GM21825 (cell line): ENCODE measurements around the gene COP1.
"Not testable (repeated sequence)": the region's sequence is repeated elsewhere in the genome, so short reads cannot be mapped to it uniquely, and the experiment has no call there.

Source experiments
- ATAC-seq: cut with Tn5 transposase; IDR thresholded peaks from one replicate; pipeline ENCODE4 v1.9.1; 2021; ENCODE audit warnings: mild to moderate bottlenecking, moderate library complexity; ENCODE audit not compliant: unreplicated experiment

The COP1 gene

GRCh38 chr1:176049582-176049981, 157.5 kb downstream of the COP1 start:
- ATAC-seq, result no peak

DNA sequence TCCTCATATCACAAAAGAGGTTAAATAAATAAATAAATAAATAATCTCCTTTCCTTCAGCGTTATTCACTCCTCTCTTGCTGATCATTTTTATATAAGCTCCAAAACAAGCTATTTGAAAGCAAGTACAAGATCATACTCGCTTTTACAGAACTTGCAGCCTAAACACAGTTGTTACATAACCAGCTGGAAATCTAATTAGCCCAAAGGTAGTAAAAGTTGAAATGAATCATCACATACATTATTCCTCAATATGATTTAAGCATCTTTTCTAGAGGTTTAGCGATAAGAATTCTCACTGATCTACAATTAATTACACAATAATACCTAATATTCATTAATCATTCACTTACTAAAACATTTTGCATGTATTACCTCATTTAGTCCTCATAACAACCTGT, 160.2 kb downstream of the COP1 start:
- ATAC-seq, result no peak

- ATAC-seq, result no peak
These were observed 163.5 kb downstream of the COP1 start for GRCh38 chr1:176043537-176043936.

- no peak for ATAC-seq
These were observed 173.2 kb downstream of the COP1 start for GRCh38 chr1:176033881-176034280.

- no peak for ATAC-seq
These were observed 173.6 kb downstream of the COP1 start for GRCh38 chr1:176033474-176033873.

GRCh38 chr1:176032040-176032645, 174.9 kb downstream of the COP1 start:
- no peak for ATAC-seq

GRCh38 chr1:176029609-176030008, 177.5 kb downstream of the COP1 start:
- no peak for ATAC-seq

DNA sequence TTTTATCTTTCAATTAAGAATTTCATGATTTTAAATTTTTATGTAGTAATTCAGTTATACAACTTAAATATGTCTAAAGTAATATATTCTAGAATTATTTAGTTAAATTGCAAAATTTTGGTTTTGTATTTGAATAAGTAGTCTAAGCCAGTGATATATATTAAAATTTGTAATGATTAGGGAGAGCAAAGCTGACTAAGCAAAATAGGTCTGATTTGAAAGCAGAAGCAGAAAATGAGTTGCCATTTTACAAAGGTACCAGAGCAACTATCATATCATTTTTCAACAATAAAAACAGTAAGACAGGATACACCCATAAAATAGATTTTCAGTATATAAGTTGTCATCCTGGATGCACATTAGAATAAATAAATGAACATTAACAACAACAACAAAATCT, 177.9 kb downstream of the COP1 start:
- no peak for ATAC-seq

GRCh38 chr1:176027934-176028333, 179.2 kb downstream of the COP1 start:
- not testable (repeated sequence) for ATAC-seq

- no peak for ATAC-seq
These were observed 184.5 kb downstream of the COP1 start for GRCh38 chr1:176022574-176022973.

GRCh38 chr1:176017722-176018121, 189.4 kb downstream of the COP1 start:
- ATAC-seq, result no peak

DNA sequence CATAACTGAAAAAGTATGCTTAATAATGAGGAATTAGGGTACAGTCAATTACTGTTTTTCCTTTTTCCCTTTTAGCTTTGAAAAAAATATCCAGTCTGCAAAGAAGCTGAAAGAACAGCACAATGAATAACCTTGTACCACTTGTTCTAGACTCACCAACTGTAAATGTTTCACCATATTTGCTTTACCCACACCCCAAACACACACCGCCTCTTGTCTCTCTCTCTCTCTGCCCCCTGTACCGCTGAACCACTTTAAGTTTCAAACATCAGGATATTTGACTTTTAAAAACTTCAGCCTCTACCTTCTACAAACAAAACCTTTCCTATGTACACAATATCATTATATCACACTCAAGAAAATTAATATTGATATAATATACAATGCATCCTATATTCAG, 197.1 kb downstream of the COP1 start:
- ATAC-seq, result no peak

DNA sequence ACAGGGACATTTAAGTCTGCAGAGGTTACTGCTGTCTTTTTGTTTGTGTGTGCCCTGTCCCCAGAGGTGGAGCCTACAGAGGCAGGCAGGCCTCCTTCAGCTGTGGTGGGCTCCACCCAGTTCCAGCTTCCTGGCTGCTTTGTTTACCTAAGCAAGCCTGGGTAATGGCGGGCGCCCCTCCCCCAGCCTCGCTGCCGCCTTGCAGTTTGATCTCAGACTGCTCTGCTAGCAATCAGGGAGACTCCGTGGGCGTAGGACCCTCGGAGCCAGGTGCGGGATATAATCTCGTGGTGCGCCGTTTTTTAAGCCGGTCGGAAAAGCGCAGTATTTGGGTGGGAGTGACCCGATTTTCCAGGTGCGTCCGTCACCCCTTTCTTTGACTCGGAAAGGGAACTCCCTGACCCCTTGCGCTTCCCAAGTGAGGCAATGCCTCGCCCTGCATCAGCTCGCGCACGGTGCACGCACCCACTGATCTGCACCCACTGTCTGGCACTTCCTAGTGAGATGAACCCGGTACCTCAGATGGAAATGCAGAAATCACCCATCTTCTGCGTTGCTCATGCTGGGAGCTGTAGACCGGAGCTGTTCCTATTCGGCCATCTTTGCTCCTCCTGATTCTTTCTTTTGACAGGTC, 199.2 kb downstream of the COP1 start:
- not testable (repeated sequence) for ATAC-seq

DNA sequence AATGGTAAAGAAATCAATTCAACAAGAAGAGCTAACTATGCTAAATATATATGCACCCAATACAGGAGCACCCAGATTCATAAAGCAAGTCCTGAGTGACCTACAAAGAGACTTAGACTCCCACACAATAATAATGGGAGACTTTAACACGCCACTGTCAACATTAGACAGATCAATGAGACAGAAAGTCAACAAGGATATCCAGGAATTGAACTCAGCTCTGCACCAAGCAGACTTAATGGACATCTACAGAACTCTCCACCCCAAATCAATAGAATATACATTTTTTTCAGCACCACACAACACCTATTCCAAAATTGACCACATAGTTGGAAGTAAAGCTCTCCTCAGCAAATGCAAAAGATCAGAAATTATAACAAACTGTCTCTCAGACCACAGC, 212.4 kb downstream of the COP1 start:
- ATAC-seq, result not testable (repeated sequence)

- not testable (repeated sequence) for ATAC-seq
These were observed 214.3 kb downstream of the COP1 start for GRCh38 chr1:175992825-175993224.

DNA sequence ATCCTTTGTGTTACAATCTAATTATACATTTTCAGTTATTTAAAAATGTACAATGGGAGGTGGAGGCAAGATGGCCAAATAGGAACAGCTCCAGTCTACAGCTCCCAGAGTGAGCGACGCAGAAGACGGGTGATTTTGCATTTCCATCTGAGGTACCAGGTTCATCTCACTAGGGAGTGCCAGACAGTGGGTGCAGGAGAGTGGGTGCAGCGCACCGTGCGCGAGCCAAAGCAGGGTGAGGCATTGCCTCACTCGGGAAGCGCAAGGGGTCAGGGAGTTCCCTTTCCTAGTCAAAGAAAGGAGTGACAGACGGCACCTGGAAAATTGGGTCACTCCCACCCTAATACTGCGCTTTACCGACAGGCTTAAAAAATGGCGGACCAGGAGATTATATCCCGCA, 214.9 kb downstream of the COP1 start:
- ATAC-seq, result not testable (repeated sequence)

DNA sequence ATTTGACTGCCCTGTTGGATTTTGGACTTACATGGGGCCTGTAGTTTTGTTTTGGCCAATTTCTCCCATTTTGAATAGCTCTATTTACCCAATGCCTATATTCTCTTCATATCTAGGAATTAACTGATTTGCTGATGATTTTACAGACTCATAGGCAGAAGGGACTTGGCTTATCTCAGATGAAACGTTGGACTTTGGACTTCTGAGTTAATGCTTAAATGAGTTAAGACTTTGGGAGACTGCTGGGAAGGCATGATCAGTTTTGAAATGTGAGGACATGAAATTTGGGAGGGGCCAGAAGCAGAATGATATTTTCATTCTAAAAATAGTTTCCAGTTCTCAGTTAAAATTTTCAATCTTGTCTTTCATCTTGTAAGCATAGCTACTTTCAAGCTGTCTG, 222.3 kb downstream of the COP1 start:
- no peak for ATAC-seq

DNA sequence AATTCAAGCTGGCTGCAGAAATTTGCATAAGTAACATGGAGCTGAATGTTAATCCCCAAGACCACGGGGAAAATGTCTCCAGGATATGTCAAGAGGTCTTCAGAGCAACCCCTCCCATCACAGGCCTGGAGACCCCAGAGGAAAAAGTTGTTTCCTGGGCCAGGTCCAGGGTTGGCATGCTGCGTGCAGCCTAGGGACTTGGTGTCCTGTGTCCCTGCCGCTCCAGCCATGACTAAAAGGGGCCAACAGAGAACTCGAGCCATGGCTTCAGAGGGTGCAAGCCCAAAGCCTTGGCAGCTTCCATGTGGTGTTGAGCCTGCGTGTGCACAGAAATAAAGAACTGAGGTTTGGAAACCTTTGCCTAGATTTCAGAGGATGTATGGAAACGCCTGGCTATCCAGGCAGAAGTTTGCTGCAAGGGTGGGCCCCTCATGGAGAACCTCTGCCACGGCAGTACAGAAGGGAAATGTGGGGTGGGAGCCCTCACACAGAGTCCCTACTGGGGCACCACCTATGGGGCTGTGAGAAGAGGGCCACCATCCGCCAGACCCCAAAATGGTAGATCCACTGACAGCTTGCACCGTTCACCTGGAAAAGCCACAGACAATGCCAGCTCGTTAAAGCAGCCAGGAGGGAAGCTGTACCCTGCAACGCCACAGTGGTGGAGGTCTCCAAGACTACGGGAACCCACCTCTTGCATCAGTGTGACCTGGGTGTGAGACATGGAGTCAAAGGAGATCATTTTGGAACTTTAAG, 222.9 kb downstream of the COP1 start:
- ATAC-seq, result no peak

- not testable (repeated sequence) for ATAC-seq
These were observed 223.7 kb downstream of the COP1 start for GRCh38 chr1:175983363-175983762.

- no peak for ATAC-seq
These were observed 226.0 kb downstream of the COP1 start for GRCh38 chr1:175981128-175981527.

GRCh38 chr1:175978926-175979325, 228.2 kb downstream of the COP1 start:
- no peak for ATAC-seq

DNA sequence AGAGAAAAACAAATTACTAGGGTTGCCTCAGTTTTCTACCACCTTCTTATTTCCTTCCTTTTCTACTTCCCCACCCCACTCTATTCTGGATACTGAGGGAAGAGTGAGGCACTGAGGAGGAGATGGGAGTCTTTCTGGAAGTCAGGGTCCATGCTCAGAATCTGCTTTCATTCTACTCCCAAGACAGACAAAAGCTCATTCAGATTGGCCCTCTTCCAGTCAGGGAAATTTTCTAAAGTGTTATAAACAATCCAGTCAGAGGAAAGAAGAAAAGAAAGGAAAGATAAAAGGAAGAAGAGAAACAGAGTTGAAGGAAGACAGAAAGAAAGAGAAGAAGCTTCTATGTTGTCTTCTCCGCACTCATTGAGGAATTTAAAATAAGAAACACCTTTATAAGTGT, 228.6 kb downstream of the COP1 start:
- ATAC-seq, result no peak
